ENCODE results near the gene ODAPH. TPM values are rescaled to one million over a fixed set of nuclear protein-coding genes. Genes with fewer than 3 reads are reported as not detected.
"Not testable (repeated sequence)": the region's sequence is repeated elsewhere in the genome, so short reads cannot be mapped to it uniquely, and the experiment has no call there.

Gene ODAPH
- total and polyA plus RNA-seq, 2 donors (not counting 1 experiment from before 2014, with no cell fraction given) = 0.09 to 0.81 TPM

GRCh38 chr4:75527482-75527881 lies 28.4 kb upstream of the ODAPH start:
- Histone ChIP-seq H4K20me1 (ENCODE audit: control insufficient read depth, insufficient read depth, low read length, poor library complexity, severe bottlenecking) (no peaks in the 10 kb centered on the region), H3K27me3 (replicated peaks in 1 of 4; ENCODE audit: control extremely low read depth in 1 of 4, control insufficient read depth in 3 of 4, insufficient read depth in 4 of 4, low read length in 3 of 4) (no peaks in the 10 kb centered on the region), H3K36me3 (replicated peaks in 1 of 2; ENCODE audit: control extremely low read depth in 1 of 2, control insufficient read depth in 1 of 2, extremely low read depth in 1 of 2, insufficient read depth in 2 of 2, low read length in 1 of 2) (peaks cover 30 to 65% of the 10 kb centered on the region in 2 experiments), H3K4me2 (replicated peaks; ENCODE audit: low read depth, low read length, poor library complexity, severe bottlenecking) (no peak overlapping the region), H2AFZ (ENCODE audit: insufficient read depth, low read depth, low read length, poor library complexity, severe bottlenecking) (no peak overlapping the region), H3K79me2 (ENCODE audit: control insufficient read depth, insufficient read depth, low read length) (peaks cover 2% of the 10 kb centered on the region), H3K9ac (ENCODE audit: low read length) (no peak overlapping the region), H3K4me1 (ENCODE audit: control insufficient read depth in 2 of 2, insufficient read depth in 2 of 2, low read length in 2 of 2) (no peaks in the 10 kb centered on the region), H3K9me3 (ENCODE audit: control extremely low read depth in 1 of 3, control insufficient read depth in 2 of 3, insufficient read depth in 1 of 3, low read length in 2 of 3) (peaks cover 0 to 5% (median 0%) of the 10 kb centered on the region in 3 donors), H3K27ac (ENCODE audit: low read length in 2 of 2) (no peak overlapping the region), H3K4me3 (ENCODE audit: control extremely low read depth in 1 of 5, extremely low read depth in 1 of 5, insufficient read depth in 1 of 5, low read depth in 2 of 5, low read length in 4 of 5) (no peak overlapping the region)
- intact Hi-C loops (cut with micrococcal nuclease) = no loop called here
- Mint-ChIP-seq H3K9me3 (ENCODE audit: insufficient read depth) (peaks cover 4% of the 10 kb centered on the region), H3K4me1 (peaks cover 2% of the 10 kb centered on the region), H3K27me3 (no peaks in the 10 kb centered on the region), H3K4me3 (no peak overlapping the region), H3K27ac (no peak overlapping the region)
- no peak for DNase-seq
- no peak for TF ChIP-seq CTCF (IDR thresholded peaks at IDR 0.05)
- no peak for TF ChIP-seq EZH2 (IDR thresholded peaks at IDR 0.05; ENCODE audit: borderline replicate concordance, insufficient read depth, low read depth, low read length, poor library complexity, severe bottlenecking)
- no peak for ATAC-seq (ENCODE audit: low read depth)
- ChIA-PET POLR2A (no interaction called here), CTCF (interaction anchor here (1.0 kb wide), 1 partner anchor 653 kb away, joined by 3 read pairs; no protein-coding TSS in a partner anchor)

- no peaks in the 10 kb centered on the region for H3K79me2 ChIP-seq (ENCODE audit: control insufficient read depth, insufficient read depth, low read length)
- no peak for TF ChIP-seq EZH2 (IDR thresholded peaks at IDR 0.05; ENCODE audit: borderline replicate concordance, insufficient read depth, low read depth, low read length, poor library complexity, severe bottlenecking)
- no peak for TF ChIP-seq CTCF (IDR thresholded peaks at IDR 0.05)
- POLR2A ChIA-PET = no interaction called here
- DNase-seq (no peak), ATAC-seq (ENCODE audit: low read depth) (no peak)
- H3K36me3 ChIP-seq (replicated peaks in 1 of 2; ENCODE audit: control extremely low read depth in 1 of 2, control insufficient read depth in 1 of 2, extremely low read depth in 1 of 2, insufficient read depth in 2 of 2, low read length in 1 of 2) = peaks cover 27 to 59% of the 10 kb centered on the region in 2 experiments
- H3K9ac ChIP-seq (ENCODE audit: low read length) = no peak overlapping the region
- H3K4me2 ChIP-seq (replicated peaks; ENCODE audit: low read depth, low read length, poor library complexity, severe bottlenecking) = no peak overlapping the region
- H4K20me1 ChIP-seq (ENCODE audit: control insufficient read depth, insufficient read depth, low read length, poor library complexity, severe bottlenecking) = no peaks in the 10 kb centered on the region
- intact Hi-C loops (cut with micrococcal nuclease) = no loop called here
- Mint-ChIP-seq H3K27ac (no peak overlapping the region), H3K27me3 (no peaks in the 10 kb centered on the region), H3K9me3 (ENCODE audit: insufficient read depth) (peaks cover 8% of the 10 kb centered on the region), H3K4me1 (no peaks in the 10 kb centered on the region), H3K4me3 (no peak overlapping the region)
- no peak overlapping the region for H2AFZ ChIP-seq (ENCODE audit: insufficient read depth, low read depth, low read length, poor library complexity, severe bottlenecking)
- CTCF ChIA-PET = no interaction called here
- no peak overlapping the region for H3K27ac ChIP-seq (ENCODE audit: low read length in 2 of 2)
- H3K27me3 ChIP-seq (replicated peaks in 1 of 4; ENCODE audit: control extremely low read depth in 1 of 4, control insufficient read depth in 3 of 4, insufficient read depth in 4 of 4, low read length in 3 of 4) = no peaks in the 10 kb centered on the region
- 94% methylated on average over 2 of the region's 2 CpGs for WGBS (ENCODE audit: insufficient coverage)
- peaks cover 0 to 12% (median 0%) of the 10 kb centered on the region in 3 donors for H3K9me3 ChIP-seq (ENCODE audit: control extremely low read depth in 1 of 3, control insufficient read depth in 2 of 3, insufficient read depth in 1 of 3, low read length in 2 of 3)
- no peak overlapping the region for H3K4me3 ChIP-seq (ENCODE audit: control extremely low read depth in 1 of 5, extremely low read depth in 1 of 5, insufficient read depth in 1 of 5, low read depth in 2 of 5, low read length in 4 of 5)
- no peaks in the 10 kb centered on the region for H3K4me1 ChIP-seq (ENCODE audit: control insufficient read depth in 2 of 2, insufficient read depth in 2 of 2, low read length in 2 of 2)
Measured at GRCh38 chr4:75530556-75531322, 25.1 kb upstream of the ODAPH start.

GRCh38 chr4:75531536-75532143 lies 24.2 kb upstream of the ODAPH start:
- H3K4me1 ChIP-seq (ENCODE audit: control insufficient read depth in 2 of 2, insufficient read depth in 2 of 2, low read length in 2 of 2); H3K27me3 ChIP-seq (replicated peaks in 1 of 4; ENCODE audit: control extremely low read depth in 1 of 4, control insufficient read depth in 3 of 4, insufficient read depth in 4 of 4, low read length in 3 of 4); H3K4me2 ChIP-seq (replicated peaks; ENCODE audit: low read depth, low read length, poor library complexity, severe bottlenecking); H3K27ac Mint-ChIP-seq; intact Hi-C loops (cut with micrococcal nuclease); CTCF ChIA-PET; H3K79me2 ChIP-seq (ENCODE audit: control insufficient read depth, insufficient read depth, low read length); POLR2A ChIA-PET; H4K20me1 ChIP-seq (ENCODE audit: control insufficient read depth, insufficient read depth, low read length, poor library complexity, severe bottlenecking); H3K4me3 ChIP-seq (ENCODE audit: control extremely low read depth in 1 of 5, extremely low read depth in 1 of 5, insufficient read depth in 1 of 5, low read depth in 2 of 5, low read length in 4 of 5); DNase-seq; H3K4me1 Mint-ChIP-seq; H2AFZ ChIP-seq (ENCODE audit: insufficient read depth, low read depth, low read length, poor library complexity, severe bottlenecking); H3K9me3 Mint-ChIP-seq (ENCODE audit: insufficient read depth); H3K27ac ChIP-seq (ENCODE audit: low read length in 2 of 2); ATAC-seq (ENCODE audit: low read depth); H3K4me3 Mint-ChIP-seq; H3K9ac ChIP-seq (ENCODE audit: low read length); H3K27me3 Mint-ChIP-seq: not testable (repeated sequence)
- peaks cover 24 to 50% of the 10 kb centered on the region in 2 experiments for H3K36me3 ChIP-seq (replicated peaks in 1 of 2; ENCODE audit: control extremely low read depth in 1 of 2, control insufficient read depth in 1 of 2, extremely low read depth in 1 of 2, insufficient read depth in 2 of 2, low read length in 1 of 2)
- peaks cover 0 to 12% (median 0%) of the 10 kb centered on the region in 3 donors for H3K9me3 ChIP-seq (ENCODE audit: control extremely low read depth in 1 of 3, control insufficient read depth in 2 of 3, insufficient read depth in 1 of 3, low read length in 2 of 3)
- 80% methylated on average over 2 of the region's 7 CpGs for WGBS (ENCODE audit: insufficient coverage)
